Dedifferentiated amniotic fluid mesenchymal stem cell (primary cell): Measurements from ENCODE around the gene CDC14B.
"Not testable (repeated sequence)": the region's sequence is repeated elsewhere in the genome, so short reads cannot be mapped to it uniquely, and the experiment has no call there.

Source experiments
- DNase-seq: peaks from one replicate; pipeline ENCODE4 v3.0.0-alpha.2; 2016; ENCODE audit errors: extremely low spot score

Gene CDC14B

DNA sequence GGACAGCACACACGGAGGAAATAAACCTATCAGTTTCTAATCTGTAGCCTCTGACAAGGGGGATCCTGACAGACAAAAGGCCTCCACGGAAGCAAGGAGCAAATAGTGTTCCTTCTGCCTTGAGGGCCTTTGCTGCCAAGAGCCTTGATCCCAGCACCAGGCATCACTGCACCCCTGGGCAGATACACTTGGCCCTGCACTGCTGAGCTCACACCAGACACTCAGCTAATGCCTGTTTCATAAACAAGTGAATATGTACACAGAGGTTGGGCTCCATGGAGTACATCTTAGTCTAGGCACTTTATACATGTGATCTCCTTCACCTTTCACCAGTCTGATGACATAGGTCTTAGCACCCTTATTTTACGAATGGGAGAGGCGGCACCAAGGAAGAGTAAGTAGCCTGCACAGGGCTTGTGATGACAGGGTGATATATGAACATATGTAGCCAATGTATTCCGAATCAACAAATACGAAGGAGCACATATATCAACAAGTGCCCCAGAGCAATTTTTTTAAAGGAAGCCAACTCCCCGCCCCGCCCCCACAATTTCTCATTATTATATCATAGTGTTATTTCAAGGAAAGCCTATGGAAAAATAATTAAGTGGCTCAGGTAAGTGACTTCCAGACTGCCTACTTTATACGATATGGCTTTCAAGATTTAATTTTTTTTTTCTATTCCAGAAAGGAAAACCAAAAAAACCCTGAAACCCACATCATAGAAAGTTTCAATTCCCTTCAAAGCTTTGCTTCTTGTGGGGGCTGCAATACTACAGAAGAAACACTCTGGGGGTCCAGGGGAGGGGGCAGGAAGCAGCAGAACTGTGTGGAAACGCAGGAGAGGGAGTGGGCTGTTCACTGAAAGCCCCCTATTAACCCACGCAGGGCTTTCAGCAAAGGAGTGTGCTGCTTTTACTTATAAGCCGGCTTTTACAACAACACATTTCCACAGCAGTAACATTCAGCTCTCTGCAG is 32.0 kb downstream of the CDC14B start:
- DNase-seq: no peak

DNA sequence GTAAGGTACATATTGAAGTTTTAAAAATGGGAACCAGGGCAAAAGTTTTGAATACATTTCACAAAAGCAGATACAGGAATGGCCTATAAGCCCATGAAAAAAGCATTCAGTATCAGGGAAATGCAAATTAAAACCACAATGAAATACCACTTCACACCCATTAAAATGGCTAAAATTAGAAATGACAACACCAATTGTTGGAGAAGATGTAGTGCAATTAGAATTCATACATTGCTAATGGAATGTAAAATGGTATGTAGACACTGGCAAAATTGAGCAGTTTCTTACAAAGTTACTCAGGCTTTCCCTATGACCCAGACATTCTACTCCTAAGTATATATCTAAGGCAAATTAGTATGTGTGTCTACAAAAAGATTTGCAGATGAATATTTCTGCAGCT is 34.2 kb downstream of the CDC14B start:
- no peak for DNase-seq

DNA sequence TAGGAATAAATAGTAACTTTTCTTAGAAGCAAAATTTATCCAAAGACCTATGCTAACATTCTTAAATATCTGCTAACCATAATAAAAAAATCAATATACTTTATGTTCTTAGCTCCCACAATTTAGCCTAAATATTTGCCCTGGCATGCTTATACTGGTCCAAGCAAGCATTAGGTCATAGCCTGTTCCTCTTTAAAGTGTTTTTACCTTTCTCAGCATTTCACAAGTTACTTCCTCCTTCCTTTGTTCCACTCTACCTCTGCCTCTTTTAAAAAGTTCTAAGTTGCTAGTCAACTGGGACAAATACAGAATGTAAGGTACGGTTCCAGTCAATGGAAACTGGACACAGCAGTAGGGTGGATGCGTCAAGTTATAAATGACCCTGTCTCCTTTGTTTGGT is 37.4 kb downstream of the CDC14B start:
- not testable (repeated sequence) for DNase-seq

DNA sequence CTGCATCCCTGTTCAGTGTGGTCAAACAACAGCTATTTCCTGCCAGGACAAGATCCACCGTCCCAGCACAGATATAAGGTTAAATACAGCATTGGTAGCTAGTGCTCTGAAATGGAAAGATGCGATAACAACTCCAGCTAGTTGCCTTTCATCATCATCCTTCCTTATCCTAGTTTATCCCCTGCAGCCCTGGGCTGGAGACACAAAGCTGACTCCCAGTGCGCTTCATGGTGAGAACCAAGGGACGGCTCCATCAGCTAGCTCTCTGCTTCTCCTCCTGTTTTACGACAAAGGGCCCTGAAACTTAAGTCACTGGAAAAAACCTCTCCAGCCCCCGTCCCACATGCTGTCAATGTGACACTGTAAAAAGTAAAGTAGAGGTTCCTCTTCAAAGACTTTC is 37.9 kb downstream of the CDC14B start:
- DNase-seq: no peak

DNA sequence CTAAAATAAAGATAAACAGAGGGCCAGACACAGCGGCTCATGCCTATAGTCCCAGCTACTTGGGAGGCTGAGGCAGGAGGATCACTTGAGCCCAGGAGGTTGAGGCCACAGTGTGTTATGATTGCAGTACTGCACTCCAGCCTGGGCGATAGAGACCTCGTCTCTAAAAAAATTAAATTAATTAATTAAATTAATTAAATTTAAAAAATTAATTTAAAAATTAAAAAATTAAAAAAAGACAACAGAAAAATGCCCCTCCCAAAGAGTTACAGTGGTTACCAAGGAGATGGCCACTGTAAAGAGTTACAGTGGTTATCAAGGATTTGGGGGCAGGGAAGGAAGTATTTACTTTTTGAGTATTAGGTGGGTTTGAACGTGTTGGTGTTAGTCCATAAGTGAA is 38.3 kb downstream of the CDC14B start:
- no peak for DNase-seq

DNA sequence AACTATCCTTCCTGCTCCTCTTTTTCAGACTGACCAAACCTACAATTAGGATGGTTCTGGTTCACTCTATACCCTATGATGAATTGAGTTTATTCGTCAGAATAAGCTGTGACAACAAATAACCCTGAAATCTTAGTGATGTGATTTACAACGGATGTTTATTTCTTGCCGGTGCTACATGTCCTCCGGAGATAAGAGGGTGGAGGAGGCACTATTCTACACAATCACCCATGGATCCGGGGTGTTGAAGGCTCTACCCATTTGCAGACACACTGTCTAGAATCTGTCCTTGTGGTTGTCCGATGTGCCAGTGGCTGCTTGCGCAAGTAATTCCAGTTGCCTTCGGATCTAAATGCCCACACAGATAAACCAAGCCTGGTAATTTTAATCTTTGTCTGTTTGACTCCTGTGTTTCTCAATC is 44.7 kb downstream of the CDC14B start:
- DNase-seq: no peak

DNA sequence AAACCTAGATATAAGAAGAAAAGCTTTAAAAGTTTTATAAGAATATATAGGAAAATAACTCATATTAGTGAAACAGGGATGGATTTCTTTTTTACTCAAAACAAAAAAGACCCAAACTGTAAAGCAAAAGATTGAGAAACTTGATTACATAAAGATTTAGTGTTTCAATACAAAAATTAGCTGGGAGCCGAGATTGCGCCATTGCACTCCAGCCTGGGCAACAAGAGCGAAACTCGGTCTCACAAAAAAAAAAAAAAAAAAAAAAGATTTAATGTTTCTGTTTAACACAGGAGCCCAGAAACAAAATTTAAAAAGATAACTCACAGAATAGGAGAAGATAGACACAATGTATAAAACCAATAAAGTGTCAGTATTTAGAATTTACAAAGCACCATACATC is 45.2 kb downstream of the CDC14B start:
- DNase-seq: no peak

DNA sequence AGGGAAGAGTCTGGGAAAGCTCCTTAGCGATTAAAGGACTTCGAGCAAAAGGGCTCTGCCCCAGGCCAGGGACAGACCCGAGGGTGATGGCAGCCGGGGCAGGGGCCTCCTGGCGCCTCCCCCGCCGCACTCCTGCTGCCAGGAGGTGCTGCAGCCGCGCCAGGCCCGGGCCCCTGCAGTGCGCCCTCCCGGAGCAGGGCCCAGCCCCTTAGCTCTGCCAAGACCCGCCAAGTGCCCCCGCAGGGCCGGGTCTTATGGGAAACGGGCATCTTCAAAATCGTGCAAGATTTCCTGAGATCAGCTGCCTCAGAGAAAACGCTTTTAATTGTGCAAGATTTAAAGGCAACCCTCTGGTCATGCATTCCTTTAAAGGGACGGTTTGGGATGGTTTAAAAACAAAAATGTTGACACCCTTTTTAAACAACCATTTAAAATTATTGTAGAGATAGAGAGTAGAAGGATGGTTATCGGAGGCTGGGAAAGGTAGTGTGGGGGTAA is 52.4 kb downstream of the CDC14B start:
- DNase-seq: peak; percentile 20

DNA sequence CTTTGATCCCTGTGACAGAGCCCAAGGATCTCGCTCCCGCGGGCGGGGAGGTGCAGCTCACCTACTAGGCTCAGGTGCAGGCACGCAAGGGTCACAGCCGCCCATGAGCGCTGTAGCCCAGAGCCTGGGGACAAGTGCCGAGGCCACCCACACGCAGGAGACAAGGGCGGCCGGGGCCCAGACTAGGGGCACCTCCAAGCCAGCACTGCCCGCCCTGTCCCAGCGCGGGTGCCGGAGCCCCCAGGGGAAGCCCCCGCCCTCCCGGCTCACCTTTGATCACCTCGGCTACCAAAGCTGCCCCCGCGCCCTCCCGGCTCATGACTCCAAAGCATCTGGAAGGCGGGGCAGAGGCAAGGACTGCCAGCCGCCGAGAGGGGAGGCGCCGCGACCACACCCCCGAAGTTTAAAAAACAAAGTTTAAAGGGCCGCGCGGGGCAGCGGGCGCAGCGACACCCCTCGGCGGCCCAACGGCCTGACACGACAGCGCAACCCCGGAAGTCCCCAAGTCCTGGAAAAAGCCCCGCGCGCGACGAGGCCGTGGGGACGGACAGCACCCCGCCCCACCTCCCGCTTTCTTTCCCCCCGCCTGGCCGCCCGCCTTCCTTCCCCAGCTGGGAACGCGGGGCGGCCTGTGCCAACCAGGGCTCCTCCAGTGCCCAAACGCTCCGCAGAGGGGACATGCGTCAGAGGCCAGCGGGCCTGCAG is 53.0 kb downstream of the CDC14B start:
- peak; percentile 28 for DNase-seq

DNA sequence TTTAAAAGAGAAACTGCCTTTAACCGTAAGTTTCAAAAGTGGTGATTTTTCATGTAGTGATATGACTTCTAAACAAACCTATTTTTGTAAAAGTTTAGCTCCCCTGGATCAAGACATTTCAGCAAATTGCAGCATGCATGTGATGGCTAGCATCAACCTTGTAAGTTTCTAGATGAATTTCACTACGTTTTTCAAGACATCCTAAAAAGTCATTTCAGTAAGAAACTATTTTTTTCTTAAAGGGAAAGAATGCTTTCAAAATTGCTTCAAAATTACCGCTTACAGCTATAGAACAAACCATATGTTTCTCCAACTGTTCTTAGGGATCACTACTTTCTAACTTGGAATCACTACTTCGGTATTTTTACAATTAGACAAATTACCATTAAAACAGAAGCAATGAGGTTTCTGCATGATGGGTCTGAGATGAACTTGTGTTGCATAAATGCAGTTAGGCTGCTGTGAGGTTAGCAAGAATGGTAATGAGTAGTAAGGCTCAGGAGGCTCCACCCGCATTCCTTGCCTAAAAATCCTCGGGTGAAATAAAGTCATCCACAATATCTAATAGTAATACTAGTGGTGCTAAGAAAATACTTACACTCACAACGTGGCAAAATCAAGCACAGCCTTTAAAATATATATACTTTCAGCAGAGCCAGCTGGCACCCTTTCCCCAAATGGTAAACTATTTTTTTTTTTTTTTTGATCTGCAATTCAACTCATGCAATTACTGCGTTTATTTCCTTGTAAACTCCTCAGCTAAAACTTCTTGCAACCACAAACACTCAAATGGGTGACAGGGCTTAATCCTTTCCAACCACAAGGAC is 53.8 kb downstream of the CDC14B start:
- peak; percentile 64 for DNase-seq

DNA sequence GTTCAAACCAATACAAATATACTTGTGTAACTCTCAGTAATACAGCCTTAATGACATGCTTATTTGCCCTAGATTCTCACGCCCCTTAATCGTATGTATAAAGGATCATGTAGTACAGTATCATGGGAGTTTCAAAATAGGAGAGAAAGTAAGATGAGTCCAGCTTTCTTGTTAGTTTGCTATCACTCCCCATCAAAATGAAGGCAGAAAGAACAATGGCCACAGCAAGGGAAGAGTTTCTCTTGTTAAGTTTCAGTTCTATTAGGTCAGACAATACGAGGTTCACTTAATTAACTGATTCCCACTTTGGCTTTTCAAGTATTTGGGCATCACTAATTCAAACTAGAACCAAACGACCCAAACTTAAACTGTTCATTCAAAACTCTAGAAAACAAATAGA is 55.4 kb downstream of the CDC14B start:
- no peak for DNase-seq

DNA sequence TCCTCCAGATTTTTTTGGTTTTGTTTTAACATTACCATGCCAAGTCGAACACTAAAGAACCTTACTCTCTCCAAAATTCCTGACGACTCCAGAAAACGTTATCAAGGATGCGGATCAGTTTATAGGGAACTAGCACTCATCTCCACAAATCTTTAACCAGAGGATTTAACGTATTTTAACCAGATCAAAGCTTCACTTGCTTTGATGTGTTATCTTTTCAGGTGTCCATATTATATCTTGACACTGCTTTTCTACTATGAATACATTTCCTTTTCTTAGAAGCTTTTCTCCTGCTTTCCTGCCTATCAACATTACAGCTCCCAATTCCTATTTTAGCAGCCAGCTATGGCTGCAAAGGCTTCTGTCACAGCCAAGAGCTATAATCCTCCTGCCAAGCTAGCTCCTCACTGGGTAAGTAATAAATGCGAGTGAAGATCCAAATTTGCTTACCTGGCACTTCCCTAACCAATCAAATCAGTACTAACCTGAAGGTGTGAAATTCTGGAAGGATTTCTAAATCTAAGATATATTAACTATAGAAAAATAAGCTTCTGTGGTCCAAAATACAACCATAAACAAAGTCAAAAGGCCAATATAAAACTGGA is 60.2 kb downstream of the CDC14B start:
- no peak for DNase-seq

DNA sequence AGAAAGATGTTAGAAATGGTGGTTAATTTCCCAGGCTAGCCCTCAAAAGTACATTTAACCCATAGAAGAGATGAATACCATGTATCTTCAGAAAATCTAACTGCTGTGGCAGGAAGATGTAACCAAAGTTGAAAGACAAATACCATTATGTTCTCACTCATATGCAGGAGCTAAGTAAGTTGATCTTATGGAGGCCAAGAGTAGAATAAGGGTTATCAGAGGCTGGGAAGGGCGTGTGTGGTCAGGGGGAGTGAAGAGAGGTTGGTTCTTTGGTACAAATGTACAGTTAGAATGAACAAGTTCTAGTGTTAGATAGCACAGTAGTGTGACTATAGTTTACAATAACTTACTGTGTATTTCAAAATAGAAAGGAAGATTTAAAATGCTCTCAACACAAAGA is 61.7 kb downstream of the CDC14B start:
- DNase-seq: no peak

DNA sequence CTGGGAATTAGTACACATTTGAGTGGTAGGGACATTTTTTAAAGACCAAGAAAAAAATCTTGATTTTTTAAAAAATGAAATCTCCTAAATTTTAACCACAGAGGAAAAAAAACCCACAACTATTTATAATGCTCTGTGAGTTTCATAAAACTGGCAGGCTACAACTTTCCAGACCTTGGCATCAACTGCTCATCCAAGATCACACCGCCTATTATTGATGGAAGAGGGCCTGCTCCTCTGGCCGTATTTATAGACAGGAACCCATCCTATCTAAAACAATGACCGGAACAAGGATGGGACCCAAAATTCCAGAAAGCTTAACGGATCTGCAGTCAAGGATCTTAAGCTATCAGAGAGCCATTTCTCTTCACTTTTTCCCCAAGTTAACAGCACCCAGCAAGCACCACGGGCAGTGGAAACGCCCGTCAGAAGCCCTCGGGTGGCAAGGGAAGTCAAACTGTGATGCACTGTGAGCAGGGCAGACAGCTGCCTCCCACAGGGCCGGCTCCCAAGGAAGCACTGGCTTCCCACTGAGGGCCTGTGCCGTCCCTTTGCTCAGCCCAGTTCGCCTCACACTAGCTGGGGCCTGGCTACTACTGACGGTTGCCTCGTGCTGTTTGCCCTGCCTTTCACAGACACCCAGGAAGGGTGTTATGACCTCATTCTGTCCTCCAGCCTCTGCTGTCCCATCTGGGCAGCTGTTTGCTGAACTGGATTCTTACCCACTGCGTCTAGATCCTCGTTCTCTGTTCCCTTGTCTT is 62.8 kb downstream of the CDC14B start:
- DNase-seq: no peak

DNA sequence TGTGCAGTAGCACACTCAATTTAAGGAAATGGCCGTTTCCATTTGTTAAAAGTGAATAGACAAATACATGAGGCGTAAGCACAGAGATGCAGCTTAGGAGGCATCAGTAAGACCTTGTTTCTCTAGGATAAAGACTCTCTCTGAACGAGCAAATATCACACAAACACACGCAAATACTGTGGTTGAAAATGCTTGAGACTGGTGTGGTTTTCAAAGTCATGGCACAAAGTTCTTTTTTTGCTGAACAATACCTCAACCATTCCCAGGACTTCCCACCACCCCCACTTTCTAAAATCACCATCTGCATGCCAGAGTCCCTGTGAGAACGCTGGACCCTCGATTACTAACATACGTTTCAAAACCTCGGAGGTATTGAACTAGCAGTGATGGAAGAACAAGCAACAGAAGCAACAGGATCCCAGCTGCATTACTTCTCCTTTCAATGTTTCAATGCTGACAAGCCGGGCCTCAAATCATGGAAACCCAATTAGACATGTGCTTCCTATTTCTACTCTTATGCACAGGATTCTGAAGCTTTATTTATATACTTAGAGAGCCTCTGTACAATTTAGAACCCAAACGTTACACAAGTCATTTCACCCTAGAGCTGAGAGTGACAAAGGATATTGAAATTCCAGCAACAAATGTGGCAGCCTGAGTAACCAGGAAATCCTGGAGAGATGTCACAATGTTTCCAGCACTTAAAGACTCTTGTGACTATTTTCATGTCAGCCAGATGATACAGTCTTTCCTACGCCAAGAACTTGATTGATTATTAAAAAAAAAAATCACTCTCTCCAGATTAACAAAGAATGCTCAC is 63.9 kb downstream of the CDC14B start:
- peak; percentile 31 for DNase-seq

DNA sequence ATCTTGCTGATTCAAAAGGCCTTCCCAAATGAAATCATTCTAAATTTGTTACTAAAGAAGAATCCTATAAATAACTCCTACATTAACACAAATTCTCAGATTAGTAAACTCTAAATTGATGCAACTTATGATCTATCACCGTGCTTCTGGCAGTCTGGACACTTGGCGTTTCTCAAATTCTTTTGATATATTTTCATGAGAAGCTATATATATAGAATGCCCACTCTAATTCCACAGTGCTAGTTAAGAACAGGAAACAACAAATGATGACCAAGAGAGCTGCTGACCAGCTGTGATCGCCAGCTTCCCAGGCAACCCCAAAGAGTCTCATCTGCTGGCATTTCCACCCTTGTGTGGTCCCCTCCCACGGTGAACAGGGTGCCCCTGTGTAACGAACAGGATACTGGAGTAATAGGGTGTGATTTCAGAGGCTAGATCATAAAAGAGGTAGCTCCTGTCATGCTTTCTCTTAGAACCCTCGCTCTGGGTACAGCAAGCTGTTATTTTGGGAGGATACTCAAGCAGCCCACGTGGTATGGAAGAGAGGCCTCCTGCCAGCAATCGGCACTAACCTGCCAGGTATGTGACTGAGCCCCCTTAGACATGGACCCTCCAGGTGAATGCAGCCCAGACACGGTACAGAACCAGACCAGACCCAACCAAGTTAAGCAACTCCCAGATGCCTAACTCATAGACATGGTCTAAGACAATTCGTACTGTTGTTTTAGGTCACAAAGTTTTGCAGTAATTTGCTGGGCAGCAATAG is 64.7 kb downstream of the CDC14B start:
- DNase-seq: peak; percentile 19

DNA sequence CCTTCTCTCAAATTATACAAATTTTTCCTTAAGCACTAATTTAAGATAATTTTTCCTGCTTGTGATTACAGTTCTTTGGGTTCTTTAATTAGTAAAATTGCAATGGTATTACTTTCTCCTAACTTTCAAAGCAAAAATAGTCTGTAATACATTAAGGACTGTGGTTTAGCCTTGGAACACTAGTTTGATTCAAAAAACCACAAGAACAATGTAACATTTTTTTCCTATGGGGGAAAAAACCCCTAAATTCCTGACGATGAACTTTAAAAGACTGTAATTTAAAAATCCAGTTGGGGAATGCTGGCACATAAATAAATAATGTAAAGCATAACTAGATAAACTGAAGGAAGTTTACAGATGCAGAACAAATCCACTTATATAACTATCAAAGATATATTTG is 65.3 kb downstream of the CDC14B start:
- DNase-seq: no peak

DNA sequence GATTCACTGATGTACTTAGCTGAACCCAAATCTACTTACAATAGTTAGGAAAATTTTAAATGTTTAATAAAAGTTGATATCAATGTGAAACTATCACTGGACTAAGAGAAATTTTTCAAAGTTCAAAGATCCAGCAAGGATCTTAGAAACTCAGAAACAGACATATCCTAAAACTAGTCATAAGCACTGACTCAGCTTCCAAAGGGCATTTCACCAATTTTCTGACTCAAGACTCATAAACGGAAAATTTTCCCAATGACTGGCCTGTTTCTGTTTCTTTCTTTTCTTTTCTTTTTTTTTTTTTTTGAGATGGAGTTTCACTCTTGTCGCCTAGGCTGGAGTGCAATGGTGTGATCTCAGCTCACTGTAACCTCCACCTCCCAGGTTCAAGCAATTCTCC is 66.6 kb downstream of the CDC14B start:
- DNase-seq: peak; percentile 83

DNA sequence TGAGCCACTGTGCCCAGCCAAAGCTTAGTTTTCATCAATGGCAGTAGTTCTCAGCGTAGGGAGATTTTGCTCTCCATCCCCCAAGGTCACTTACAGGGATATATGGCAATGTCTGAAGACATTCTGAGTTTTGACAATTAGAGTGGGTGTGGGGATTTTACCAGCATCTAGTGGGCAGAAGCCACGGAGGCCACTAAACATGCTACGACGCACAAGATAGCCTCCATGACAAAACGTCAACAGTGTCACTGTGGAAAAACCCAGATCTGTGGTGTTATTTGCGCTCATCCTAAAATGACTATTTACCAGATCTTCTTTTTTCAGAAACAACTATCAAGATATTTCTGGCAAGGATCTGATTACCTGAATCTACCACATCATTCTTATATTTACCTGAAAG is 68.2 kb downstream of the CDC14B start:
- DNase-seq: no peak
